Skin epidermis (tissue), 12 donors: ENCODE data around the gene NTHL1.

Experiments used
- H3K27ac ChIP-seq, 21 experiments: fragments of 200-600 bp; sonication (generic) in 11 of 21; one replicate each; pipeline ENCODE4 v1.5.0; 2020; ENCODE audit warnings: mild to moderate bottlenecking in 3 of 21, inconsistent platforms in 2 of 21, moderate library complexity in 2 of 21
- H3K4me3 ChIP-seq, 7 experiments: fragments of 200-600 bp; sonication (generic) in 2 of 7; one replicate each; pipeline ENCODE4 v1.5.0; 2020; ENCODE audit warnings: inconsistent platforms in 2 of 7, mild to moderate bottlenecking in 2 of 7, moderate library complexity in 1 of 7

NTHL1 gene

DNA sequence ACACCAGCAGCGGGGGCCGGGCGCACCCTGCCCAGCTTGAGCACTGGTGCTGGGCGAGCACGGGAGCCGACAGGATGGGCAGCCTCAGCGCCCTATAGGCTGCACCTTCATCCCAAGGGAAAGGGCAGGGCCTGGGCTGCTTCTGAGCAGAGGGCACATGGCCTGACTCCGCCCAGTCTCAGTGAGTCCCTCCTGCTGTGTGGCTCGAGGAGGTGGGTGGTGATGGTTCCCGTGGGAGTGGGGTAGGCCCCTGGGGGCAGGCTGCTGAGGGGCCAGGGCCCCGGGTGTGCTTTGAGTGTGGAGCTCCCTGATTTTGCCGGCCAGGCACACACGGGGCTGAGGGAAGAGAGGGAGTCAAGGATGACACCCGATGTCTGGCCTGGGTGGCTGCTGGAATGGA is 38.0 kb upstream of the NTHL1 start:
- Histone ChIP-seq H3K4me3 (no peak overlapping the region), H3K27ac (peak overlapping the region in 1 of 21 experiments; percentile 16)

DNA sequence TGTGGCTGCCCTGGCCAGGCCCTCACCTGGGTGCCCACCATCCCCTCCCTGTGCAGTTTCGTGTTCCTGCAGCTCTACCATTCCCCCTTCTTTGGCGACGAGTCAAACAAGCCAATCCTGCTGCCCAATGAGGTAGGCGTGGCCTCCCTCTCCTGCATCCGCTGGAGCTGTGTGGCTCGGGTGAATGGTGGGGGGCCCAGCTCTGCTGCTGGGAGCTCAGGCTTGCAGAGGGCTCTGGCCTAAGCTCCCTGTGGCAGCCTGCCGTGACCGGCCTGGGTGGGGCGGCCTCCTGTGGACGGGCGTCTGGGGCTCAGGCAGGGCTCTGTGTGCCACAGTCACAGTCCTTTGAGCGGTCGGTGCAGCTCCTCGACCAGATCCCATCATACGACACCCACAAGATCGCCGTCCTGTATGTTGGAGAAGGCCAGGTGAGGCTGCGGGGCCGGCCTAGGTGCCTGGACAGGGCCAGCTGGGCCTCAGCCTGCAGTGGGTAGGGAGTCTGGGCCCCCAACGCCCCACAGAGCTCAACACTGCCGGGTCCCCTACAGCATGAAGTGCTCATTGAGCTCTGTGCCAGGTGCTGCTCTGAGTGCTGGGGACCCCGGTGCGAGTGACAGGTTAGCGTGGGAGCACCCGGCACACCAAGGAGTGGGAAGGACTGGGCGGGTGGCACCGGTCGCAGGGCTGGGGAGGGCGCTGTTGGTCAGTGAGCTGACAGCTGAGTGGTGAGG is 37.4 kb upstream of the NTHL1 start:
- Histone ChIP-seq H3K27ac (no peak overlapping the region), H3K4me3 (no peak overlapping the region)

DNA sequence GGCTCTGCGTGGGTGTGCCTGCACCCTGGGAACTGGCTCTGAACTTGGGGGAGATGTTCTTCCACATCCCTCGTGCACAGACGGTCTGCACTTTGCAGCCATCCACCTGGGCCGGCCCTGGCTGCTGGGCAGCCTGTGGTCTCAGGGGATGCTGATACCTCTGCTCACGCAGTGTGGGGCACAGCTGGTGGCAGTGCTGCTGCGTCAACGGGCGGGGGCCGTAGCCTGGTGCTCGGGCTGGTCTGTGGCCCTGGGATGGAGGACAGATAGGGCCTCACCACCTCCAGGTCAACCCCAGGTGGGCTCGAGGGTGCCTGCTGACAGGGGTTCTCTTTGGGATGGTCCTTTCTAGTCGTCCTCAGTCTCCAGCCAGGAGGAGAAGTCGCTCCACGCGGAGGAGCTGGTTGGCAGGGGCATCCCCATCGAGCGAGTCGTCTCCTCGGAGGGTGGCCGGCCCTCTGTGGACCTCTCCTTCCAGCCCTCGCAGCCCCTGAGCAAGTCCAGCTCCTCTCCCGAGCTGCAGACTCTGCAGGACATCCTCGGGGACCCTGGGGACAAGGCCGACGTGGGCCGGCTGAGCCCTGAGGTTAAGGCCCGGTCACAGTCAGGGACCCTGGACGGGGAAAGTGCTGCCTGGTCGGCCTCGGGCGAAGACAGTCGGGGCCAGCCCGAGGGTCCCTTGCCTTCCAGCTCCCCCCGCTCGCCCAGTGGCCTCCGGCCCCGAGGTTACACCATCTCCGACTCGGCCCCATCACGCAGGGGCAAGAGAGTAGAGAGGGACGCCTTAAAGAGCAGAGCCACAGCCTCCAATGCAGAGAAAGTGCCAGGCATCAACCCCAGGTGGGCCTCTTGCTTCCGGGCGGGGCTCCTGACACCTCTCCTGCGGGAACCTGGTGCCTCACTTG is 36.5 kb upstream of the NTHL1 start:
- H3K27ac ChIP-seq = no peak overlapping the region
- no peak overlapping the region for H3K4me3 ChIP-seq

DNA sequence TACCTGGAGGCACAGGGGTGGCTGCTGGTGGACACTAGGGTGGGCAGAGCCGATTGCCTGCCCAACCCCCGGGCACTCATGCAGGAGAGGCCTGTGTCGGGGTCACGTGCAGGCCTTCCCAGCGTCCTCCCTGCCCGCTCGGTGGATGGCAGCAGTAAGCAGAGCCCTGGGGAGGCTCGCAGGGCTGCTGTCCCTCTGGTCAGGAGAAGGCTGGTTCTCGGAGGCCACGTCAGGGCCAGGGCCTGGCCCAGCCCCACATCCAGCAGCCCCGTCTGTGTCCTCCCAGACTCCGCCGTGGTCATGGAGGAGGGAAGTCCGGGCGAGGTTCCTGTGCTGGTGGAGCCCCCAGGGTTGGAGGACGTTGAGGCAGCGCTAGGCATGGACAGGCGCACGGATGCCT is 35.8 kb upstream of the NTHL1 start:
- H3K4me3 ChIP-seq = no peak overlapping the region
- peak overlapping the region in 1 of 21 experiments; percentile 66 for H3K27ac ChIP-seq

DNA sequence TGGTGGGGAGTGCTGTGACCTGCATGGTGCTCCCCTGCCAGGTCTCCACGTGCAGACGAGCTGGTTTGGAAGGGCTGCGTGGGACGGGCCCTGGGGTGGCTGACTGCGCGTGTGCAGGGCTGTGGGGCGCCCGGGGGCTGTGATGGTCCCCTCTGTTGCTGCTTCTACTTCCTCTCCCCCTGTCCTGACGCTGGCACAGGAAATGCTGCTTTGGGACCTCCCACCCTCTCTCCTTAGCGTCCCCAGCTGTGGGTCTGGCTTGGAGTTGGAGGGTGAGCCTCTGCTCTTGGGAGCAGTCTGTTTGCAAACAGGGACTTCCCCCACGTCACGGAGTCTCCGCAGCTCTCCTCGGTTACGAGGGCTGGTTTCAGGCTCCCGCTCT is 35.3 kb upstream of the NTHL1 start:
- Histone ChIP-seq H3K27ac (peak overlapping the region in 3 of 21 experiments; percentile 34 to 69 (median 66)), H3K4me3 (no peak overlapping the region)

DNA sequence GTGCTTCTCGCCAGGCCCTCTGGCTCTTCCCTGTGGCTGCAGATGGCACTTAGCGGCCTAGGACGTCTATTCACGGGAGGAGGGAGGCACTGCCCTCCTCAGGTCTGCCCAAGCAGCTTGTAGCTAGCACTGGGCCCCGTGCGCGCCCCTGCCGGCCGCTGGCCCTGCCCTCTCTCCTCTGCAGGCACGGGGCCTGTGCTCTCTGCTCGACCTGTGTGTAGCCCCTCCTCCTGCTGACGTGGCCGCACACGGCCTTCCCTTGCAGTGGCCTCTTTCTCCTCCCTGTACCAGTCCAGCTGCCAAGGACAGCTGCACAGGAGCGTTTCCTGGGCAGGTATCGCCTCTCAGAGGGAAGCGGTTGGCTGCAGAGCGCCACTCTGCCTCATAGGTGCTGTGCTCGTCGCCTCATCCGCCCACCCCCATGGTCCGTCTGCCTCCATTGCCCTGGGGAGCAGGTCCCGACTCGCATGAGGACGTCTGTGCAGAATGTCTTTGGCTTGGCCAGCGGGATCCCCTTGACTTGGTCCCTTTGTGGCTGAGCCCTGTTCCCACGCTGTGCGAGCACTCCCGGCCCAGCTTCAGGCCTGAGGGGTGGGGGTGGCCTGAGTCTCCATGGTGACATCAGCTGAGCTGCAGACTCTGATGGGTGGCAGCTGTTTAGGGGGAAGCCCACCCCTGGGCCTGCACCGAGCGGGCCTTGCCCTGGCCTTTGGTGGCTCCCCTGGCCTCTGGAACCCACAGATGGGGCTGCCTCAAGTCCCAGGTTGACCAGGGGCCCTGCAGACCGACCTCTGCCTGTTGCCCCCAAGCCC is 34.7 kb upstream of the NTHL1 start:
- Histone ChIP-seq H3K27ac (peak overlapping the region in 7 of 21 experiments; percentile 22 to 69 (median 33)), H3K4me3 (no peak overlapping the region)

DNA sequence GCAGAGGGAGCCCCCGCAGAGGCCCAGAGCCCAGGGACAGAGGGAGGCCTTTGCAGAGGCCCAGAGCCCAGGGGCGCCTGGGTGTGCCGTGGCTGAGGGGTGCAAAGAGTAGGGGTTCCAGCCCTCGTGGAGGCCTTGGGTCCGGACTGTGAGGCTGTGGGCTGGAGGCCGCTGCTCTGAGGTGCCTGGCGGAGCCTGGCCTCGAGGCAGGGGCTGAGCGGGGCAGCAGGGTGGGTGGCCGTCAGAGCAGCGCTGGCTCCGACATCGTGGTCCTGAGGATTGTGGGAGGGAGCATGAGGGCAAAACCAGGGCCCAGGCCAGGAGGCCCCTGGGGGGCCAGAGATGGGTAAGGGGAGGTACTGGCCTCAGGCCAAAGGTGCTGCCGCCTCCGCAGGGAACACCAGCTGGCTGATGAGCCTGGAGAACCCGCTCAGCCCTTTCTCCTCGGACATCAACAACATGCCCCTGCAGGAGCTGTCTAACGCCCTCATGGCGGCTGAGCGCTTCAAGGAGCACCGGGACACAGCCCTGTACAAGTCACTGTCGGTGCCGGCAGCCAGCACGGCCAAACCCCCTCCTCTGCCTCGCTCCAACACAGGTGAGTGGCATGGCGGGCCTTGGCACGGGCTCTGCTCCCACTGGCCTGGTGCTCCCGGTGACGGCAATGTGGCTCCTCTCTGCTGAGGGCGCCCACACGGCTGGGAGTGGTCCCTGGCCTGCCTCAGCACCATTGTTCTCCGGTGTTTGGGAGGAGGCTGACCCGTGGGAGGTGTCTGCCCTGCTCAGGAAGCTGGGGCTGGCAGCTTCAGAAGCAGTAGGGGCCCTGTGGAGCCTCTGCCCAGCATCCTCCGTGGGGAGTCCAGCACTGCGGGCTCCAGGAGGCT is 33.8 kb upstream of the NTHL1 start:
- no peak overlapping the region for H3K4me3 ChIP-seq

DNA sequence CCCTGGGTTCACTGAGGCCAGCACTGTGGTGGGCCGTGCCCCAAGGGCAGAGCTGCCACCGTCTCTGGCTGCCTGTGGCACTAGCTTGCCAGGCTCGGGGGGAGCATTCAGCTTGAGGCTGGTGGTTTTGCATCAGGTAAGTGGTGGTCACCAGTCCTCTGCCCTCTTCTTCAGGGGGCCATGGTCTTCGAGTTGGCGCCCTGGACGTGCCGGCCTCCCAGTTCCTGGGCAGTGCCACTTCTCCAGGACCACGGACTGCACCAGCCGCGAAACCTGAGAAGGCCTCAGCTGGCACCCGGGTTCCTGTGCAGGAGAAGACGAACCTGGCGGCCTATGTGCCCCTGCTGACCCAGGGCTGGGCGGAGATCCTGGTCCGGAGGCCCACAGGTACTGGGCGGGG is 32.4 kb upstream of the NTHL1 start:
- H3K4me3 ChIP-seq = no peak overlapping the region
- no peak overlapping the region for H3K27ac ChIP-seq

More for the DNA sequence above, 33.8 kb upstream of the NTHL1 start:
- peak overlapping the region in 8 of 21 experiments; percentile 16 to 69 (median 30) for H3K27ac ChIP-seq

DNA sequence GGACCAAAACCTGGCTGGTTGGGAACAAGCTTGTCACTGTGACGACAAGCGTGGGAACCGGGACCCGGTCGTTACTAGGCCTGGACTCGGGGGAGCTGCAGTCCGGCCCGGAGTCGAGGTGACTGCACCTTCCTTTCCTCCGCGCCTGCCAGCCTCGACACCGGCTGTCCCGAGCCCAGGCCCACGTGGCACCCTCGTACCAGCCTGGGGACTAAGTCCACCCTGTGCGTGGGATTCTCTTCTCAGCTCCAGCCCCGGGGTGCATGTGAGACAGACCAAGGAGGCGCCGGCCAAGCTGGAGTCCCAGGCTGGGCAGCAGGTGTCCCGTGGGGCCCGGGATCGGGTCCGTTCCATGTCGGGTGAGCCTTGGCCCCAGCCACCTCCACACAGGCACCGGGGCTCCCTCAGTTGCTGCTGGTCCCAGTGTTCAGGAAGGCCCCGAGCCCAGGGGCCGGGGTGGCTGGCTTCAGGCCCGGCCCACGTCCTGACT is 31.7 kb upstream of the NTHL1 start:
- Histone ChIP-seq H3K4me3 (no peak overlapping the region), H3K27ac (peak overlapping the region in 1 of 21 experiments; percentile 15)

DNA sequence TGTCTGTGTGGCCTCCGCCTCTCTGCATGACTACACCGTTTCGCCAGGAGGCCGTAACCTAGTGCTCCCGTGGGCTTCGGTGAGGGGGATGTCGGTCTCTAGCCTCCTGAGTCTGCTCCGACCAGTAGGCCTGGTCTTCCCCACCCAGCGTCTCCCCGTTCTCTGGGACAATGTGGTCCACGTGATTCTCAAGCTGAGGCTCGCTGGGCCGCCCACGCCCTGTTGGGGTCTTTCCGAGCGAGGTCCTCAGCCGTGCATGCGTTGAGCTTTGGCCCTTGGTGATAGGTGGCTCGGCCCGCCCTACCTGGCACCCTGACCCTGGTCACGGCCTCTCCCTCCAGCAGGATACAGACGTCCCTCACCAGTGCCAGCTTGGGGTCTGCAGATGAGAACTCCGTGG is 31.1 kb upstream of the NTHL1 start:
- Histone ChIP-seq H3K27ac (peak overlapping the region in 2 of 21 experiments; percentile 15 to 17), H3K4me3 (no peak overlapping the region)

DNA sequence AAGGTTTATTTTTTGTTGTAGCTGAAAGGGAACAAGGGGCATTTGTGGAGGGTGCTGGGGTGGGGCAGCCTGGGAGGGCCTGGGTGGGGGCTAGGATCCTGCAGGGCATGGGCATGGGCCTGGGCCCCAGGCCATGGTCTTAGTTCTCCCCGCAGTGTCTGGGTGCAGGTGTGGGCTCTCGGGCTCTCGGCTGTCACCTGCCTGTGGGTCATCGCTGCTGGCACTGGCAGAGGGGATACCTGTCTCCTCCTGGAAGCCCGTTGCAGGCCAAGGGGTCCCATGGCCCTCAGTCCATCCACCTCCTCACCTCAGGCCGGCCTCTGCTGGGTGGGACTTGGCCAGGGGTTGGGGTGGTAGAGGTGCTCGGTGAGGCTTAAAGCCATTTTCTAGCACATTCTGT is 30.5 kb upstream of the NTHL1 start:
- no peak overlapping the region for H3K27ac ChIP-seq

DNA sequence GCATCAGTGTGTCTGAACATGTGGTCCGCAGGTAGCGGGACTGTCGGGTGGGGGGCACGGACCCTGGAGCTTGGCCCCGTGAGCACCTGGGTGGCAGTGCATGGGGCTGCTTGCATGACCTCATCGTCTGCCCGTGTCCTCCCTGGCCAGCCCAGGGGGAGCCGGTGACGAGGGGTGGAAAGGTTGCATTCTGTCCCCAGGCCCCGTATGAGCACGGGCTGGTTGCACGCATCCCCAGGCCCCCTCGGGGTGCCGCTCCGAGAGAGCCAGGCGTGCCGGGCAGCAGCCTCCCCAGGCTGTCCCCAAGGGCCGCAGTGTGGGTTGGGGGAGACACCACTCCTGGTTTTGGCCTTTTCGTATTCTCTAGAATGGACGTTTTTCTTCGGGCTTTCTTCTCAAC is 30.1 kb upstream of the NTHL1 start:
- Histone ChIP-seq H3K4me3 (no peak overlapping the region), H3K27ac (no peak overlapping the region)

More for the DNA sequence above, 30.5 kb upstream of the NTHL1 start:
- H3K4me3 ChIP-seq = no peak overlapping the region

DNA sequence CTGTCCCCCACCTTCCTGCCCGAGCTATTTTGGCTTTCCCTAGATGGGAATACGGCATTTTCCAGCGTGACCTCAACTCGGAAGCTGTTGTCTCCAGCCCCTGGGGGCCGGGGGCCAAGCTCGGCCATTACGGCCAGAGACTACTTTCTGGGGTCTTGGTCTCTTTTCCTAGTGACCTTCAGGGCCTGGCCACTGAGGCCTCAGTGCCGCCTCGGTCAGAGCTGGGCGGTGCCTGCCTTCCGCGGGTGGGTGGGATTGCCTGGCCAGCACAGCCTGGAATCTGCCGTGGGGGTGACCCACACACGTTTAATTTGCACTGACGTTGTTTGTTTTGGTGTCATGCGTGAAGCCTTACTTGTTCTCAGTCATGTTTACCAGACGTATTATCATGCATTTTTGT is 29.4 kb upstream of the NTHL1 start:
- Histone ChIP-seq H3K4me3 (no peak overlapping the region), H3K27ac (no peak overlapping the region)

DNA sequence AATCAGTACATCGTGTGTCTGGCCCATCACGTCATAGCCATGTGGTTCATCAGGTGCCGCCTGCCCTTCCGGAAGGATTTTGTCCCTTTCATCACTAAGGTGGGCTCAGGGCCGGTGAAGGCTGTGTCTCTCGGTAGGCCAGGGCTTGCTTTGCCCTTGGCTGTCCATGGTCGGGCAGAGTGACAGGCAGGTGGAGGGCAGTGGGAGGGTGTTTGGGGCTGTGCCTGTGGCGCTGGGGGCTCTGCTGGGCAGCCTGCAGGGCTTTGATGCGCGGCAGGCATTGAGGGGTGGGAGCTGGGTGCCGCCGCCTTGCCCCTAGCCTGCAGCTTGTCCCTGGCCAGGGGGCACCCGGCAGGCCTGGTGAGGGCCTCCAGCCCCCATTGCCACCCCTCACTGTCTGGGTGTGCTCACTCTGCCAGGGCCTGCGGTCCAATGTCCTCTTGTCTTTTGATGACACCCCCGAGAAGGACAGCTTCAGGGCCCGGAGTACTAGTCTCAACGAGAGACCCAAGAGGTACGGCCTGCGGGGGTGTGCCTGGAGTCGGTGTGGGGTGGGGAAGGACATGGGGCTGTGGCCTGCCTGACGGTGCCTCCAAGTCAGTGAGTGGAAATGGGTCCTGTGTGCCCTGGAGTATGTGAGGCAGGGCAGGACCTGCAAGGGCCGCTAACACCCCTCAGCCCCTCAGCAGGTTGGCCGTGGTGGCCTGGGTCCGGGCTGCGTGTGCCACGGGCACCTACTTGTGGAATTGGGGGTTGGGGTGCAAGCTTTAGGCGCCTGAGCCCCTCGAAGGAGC is 28.6 kb upstream of the NTHL1 start:
- no peak overlapping the region for H3K4me3 ChIP-seq
- no peak overlapping the region for H3K27ac ChIP-seq

DNA sequence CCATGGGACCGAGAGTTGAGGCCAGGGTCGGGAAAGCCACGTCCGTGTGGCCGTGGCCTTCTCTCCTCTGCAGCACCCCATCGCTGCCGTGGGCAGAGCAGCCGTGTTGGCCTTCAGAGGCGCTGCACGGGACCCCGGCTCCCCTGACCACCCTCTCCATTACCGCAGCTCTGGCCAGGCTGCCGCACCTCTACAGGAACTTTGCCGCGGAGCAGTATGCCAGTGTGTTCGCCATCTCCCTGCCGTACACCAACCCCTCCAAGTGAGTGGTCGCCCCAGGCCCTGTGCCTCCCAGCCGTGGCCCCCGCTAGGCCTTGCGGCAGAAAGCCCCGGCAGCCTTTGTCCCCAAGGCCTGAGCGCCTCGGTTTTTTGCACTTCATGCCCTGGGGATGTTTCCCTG is 28.0 kb upstream of the NTHL1 start:
- Histone ChIP-seq H3K27ac (no peak overlapping the region), H3K4me3 (no peak overlapping the region)

DNA sequence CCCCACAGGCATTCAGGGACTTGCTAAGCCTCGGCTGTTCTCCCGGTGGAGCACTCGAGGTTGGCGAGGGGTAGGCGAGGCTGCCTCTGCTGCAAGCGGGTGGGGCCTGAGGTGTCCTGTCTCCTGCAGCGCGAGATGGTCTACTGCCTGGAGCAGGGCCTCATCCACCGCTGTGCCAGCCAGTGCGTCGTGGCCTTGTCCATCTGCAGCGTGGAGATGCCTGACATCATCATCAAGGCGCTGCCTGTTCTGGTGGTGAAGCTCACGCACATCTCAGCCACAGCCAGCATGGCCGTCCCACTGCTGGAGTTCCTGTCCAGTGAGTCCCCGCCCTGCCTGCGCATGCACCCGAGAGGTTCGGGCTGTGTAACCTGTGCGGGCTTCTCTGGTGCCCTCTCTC is 26.4 kb upstream of the NTHL1 start:
- Histone ChIP-seq H3K27ac (no peak overlapping the region), H3K4me3 (no peak overlapping the region)

DNA sequence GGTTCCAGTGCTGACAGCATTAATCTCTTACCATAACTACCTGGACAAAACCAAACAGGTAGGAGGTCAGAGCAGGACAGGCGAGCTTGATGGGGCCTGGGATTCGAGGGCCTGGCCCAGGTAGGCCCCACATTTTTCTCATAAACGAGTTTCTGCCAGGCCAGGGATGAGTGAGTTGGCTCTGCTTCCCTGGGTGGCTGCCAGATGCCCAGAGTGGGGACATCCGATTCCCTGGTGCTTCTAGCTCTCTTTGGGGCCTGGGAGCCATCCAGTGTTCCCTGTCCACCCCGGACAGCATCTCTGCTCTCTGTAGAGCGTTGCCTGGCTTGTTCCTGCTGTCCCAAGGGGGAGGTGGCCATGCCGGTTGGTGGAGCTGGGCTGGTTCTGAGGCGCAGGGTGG is 25.3 kb upstream of the NTHL1 start:
- Histone ChIP-seq H3K4me3 (no peak overlapping the region), H3K27ac (no peak overlapping the region)

DNA sequence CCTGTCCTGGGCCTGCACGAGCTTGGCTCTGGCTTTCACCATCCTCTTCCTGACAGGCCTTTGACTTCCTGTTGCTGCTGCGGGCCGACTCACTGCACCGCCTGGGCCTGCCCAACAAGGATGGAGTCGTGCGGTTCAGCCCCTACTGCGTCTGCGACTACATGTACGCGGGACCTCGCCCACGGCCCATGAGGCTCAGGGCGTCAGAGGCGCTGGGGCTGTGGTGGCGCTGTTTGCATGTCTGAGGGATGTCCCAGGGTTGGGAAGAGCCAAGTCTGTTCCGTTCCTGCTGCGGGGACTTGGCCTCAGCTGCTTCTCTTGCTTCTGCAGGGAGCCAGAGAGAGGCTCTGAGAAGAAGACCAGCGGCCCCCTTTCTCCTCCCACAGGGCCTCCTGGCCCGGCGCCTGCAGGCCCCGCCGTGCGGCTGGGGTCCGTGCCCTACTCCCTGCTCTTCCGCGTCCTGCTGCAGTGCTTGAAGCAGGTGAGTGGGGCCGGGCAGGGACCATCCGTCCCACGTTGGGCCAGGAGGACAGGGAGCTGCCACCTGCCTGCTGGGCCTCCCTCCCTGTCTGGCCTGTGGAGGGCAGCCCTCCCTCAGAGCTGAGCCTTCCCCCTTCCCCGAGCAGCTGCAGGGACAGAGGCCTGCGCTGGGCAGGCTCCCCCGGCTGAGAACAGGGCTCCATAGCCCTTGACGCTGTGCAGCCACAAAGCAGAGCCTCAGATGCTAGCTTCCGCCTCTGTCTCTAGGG is 24.0 kb upstream of the NTHL1 start:
- Histone ChIP-seq H3K27ac (no peak overlapping the region), H3K4me3 (no peak overlapping the region)
